Measurements from ENCODE around the gene MRLN. TPM values are rescaled to one million over a fixed set of nuclear protein-coding genes. Genes with fewer than 3 reads are reported as not detected.

MRLN gene
- total RNA-seq, 1 donor from 2014 or later: not detected

DNA sequence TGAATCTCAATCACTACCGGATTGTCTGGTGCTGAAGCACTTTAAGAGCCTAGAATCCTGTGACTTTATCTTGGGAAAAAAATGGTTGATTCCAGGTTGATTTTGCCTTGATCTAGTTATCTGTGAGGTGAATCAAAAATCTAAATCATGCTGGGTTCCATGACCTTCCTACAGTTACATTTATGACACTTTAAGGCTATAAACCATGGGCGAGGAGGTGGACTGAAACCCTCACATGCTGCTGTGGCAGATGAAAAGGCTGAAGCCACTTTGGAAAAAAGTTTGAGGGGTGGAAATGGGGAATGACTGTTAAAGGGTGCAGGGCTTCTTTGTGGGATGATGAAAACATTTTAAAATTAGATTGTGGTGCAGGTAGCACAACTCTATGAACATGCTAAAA is 61.1 kb downstream of the MRLN start:
- DNase-seq (no peak), ATAC-seq (no peak)
- intact Hi-C loops (cut with DNase I): no loop called here
- H3K27ac ChIP-seq: no peak overlapping the region
- no peaks in the 10 kb centered on the region for H3K27me3 ChIP-seq (ENCODE audit: low read depth)
- H3K36me3 ChIP-seq: no peaks in the 10 kb centered on the region
- H3K9me3 ChIP-seq: no peaks in the 10 kb centered on the region
- H3K4me1 ChIP-seq: no peaks in the 10 kb centered on the region
- H3K4me3 ChIP-seq: no peak overlapping the region
- TF ChIP-seq, protein P1, sequence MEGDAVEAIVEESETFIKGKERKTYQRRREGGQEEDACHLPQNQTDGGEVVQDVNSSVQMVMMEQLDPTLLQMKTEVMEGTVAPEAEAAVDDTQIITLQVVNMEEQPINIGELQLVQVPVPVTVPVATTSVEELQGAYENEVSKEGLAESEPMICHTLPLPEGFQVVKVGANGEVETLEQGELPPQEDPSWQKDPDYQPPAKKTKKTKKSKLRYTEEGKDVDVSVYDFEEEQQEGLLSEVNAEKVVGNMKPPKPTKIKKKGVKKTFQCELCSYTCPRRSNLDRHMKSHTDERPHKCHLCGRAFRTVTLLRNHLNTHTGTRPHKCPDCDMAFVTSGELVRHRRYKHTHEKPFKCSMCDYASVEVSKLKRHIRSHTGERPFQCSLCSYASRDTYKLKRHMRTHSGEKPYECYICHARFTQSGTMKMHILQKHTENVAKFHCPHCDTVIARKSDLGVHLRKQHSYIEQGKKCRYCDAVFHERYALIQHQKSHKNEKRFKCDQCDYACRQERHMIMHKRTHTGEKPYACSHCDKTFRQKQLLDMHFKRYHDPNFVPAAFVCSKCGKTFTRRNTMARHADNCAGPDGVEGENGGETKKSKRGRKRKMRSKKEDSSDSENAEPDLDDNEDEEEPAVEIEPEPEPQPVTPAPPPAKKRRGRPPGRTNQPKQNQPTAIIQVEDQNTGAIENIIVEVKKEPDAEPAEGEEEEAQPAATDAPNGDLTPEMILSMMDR (IDR thresholded peaks at IDR 0.05): no peak

DNA sequence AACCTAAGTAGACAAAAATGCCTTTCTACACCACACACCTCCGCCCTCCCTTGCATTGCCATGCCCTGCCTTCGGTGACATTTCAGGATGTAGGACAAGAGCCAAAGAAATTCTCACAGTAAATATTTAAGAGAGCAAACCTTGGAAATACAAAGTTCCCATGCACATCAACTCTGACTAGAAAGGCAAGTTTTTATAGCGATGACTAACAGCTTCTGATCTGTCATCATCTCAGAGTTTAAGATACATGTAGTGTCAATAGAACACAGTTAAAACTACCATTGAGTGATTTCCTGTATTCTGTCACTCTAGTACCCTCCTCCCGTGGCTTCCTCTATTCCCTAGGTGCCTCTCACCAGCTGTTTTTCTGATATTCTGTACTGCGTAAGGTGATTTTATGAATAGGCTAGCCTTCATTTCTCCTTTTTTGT is 64.3 kb downstream of the MRLN start:
- intact Hi-C loops (cut with DNase I): no loop called here
- no peak overlapping the region for H3K27ac ChIP-seq
- no peaks in the 10 kb centered on the region for H3K27me3 ChIP-seq (ENCODE audit: low read depth)
- TF ChIP-seq, protein P1 (IDR thresholded peaks at IDR 0.05): no peak
- no peaks in the 10 kb centered on the region for H3K4me1 ChIP-seq
- H3K9me3 ChIP-seq: no peaks in the 10 kb centered on the region
- ATAC-seq (no peak), DNase-seq (no peak)
- no peaks in the 10 kb centered on the region for H3K36me3 ChIP-seq
- no peak overlapping the region for H3K4me3 ChIP-seq

GRCh38 chr10:59687657-59688056 is 65.6 kb downstream of the MRLN start:
- H3K36me3 ChIP-seq: no peaks in the 10 kb centered on the region
- no peaks in the 10 kb centered on the region for H3K27me3 ChIP-seq (ENCODE audit: low read depth)
- DNase-seq: no peak
- H3K9me3 ChIP-seq: no peaks in the 10 kb centered on the region
- no peaks in the 10 kb centered on the region for H3K4me1 ChIP-seq
- H3K27ac ChIP-seq: no peak overlapping the region
- TF ChIP-seq, protein P1 (IDR thresholded peaks at IDR 0.05): no peak
- no peak for ATAC-seq
- intact Hi-C loops (cut with DNase I): no loop called here
- H3K4me3 ChIP-seq: no peak overlapping the region

Other genes with a start within 250 kb of the MRLN start
- 0.83 TPM for gene SLC16A9, start 43.6 kb downstream of the MRLN start, total RNA-seq
- 50.6 TPM for gene CCDC6, start 153.1 kb upstream of the MRLN start, total RNA-seq

Measured in lower lobe of right lung (tissue), 2 donors.